Muscle of back (tissue), 11 donors: Measurements from ENCODE around the gene CHN1. TPM values are rescaled to one million over a fixed set of nuclear protein-coding genes. Genes with fewer than 3 reads are reported as not detected.

ENCODE experiments used
- DNase-seq, 3 donors: peaks; one replicate each; pipeline versions ENCODE4 v3.0.0 to v3.0.0-alpha.2; 2013
- polyA plus RNA-seq, 10 donors: library from polyadenylated mRNA; unstranded; fragments of 120-200 nt; gene quantifications; one replicate each; pipeline ENCODE4 v1.2.1, GENCODE V29; 2013; ENCODE audit not compliant: insufficient read length in 10 of 10

The CHN1 gene
- polyA plus RNA-seq, 10 donors: 11.3 to 18.9 (median 15.6) TPM

DNA sequence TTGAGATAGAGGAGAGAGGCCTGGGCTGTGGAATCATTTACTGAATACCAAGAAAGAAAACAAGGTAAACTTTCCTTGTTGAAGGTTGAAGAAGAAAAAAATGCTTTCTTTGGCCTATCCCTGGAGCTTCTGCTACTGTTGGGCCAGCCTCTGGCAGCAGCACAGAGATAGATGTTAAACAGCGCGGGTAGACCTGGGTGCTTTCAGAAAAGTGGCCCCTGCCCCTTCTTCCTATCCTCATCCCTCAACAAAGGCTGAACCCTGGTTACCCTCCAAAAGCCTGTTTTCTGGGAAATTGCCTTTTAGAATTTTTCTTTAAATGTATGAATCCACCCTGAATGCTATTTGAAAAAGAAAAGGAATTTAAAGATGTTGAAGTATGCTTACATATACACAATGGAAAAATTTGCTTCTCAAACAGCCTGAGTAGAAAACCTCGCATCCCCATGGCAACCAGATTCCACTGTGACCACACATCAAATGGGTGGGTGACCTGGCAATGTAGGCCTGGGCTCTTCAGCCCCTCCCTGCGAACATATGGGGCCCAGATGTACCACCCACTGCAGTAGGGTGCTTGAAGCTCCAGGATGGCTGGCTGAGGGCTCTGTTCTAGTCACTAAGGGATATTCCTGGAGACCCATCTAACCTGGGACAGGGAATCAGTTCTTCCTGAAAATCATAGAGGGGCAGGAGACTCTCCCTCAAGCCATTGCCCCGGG is 217.5 kb downstream of the CHN1 start:
- DNase-seq: peak; percentile 85 to 98 (median 92)

DNA sequence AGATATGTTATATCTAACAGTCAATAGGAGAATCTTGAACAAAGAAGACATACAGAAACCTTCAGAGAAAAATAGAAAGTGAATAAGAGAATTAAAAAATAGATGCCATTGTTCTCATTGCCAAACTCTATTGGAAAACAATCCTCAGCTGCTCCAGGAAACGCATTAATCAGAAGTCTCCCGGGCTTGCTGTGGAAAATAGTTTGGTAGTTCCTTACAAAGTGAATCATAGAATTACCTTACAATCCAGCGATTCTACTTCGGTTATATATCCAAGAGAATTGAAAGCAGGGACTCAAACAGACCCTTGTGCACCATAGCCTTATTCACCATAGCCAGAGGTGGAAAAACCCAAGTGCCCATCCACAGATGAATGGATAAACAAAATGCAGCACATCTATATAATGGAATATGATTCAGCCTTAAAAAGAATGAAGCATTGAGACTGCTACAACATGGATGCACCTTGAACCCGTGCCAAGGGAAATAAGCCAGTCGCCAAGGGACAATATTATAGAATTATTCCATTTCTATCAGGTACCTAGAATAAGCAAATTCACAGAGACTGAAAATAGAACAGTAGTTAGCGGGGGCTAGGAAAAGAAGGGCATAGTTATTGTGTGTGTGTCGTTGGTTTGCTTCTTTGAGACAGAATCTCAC is 219.0 kb downstream of the CHN1 start:
- DNase-seq: peak in 2 of 3 donors; percentile 71 to 82

DNA sequence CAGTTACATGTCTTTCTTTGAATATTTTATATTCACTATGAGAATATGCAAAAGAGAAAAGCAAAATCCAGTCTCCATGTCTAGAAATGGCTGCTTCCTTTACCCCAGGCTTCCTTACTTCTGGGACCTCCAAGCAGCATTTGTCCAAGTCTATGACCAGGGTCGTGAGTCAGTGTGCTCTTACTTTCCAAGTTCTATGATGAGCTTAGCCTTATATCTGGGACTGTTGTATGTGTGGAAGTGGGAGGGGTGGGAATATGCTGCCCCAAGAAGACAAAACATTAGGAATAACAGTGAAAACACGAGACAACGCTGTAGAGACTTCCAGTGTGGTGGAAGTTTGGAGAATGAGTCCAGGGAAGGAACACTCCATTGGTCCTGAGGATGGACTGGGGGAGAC is 219.7 kb downstream of the CHN1 start:
- DNase-seq: no peak

DNA sequence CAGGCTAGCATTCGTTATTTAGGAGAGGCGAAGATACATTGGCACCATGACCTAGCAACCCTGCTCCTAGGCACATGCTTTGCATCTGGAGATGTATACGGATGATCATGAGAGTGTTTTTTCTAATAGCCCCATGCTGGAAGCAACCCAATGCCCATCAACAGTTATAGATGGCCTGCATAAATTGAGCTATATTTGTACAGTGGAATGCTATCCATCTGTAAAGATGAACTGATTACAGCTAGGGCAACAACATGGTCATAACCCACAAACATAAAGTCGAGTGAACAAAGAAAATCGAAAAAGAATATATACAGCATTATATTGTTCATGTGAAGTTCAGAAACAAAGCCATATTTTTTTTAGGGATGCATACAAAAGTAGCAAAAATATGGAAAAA is 220.3 kb downstream of the CHN1 start:
- no peak for DNase-seq

DNA sequence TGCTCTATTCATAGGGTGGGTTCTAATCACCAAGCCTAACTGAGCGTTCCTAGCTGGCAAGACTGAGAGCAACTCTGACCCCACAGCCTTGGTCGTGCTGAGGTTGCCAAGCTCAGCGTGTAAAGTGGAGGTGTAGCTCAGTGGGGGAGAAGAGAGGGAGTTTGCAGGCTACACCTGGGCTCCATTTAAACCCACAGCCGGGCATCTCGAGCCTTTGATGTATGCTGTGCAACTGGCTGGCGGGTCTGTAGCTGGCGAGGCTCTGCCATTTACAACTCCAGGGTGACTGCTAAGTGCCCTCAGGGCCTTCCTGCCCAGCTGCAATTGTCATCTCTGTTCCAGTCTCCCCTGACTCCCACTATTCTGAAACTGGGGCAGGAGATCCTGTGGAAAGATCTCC is 220.9 kb downstream of the CHN1 start:
- no peak for DNase-seq

DNA sequence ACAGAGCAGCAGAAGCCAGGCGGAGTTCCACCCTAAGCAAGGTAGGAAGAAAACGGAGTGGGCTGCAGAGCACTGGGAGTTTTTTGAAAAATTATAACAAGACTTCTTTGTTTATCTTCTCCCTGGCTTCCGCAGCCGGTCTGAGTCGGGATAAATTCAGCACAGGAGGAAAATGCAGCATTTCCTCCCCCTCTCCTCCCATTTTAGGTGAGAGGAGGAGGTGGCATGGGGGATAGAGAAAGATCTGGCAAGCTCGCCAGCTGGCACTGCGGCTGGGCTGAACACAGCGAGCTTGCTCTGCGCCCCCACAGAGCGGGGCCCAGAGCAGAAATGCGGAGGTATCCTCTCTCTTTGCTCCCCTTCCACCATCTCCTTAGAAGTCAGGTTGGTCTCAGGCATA is 223.2 kb downstream of the CHN1 start:
- no peak for DNase-seq

DNA sequence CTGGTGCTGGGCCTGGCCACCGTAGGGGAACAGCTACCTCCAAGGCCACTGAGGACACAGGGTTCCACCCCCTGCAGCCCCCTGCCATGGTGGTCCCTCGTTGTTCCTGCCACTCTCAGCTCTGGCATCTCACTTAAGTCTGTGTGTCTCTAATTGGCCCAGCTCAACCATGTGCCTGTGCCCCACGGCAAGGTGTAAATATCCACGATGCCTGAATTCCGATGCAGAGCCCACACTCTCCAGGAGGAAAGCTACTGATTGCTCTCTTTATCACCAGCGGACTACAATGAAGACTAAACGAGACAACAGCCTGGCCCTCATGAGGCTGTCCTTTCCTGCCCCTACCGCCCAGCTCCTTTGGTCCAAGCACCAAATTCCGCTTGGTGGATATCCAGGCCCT is 223.9 kb downstream of the CHN1 start:
- no peak for DNase-seq

DNA sequence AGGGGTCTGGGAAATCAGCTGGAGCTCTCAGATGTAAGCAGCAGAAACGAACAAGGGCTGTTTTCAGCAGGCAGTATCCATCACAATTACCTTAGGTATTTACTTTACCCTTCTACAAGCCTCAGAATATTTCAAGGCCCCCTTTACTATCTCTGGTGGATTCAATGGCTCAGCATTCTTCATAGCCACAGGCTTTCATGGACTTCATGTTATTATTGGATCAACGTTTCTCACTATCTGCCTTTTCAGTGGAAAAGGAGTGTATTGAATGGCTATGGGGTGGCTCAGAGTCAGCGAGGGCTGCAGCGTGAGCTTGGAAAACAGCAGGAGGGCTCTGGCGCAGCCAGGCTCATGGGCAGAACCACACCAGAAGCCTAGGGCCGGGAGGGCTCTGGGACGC is 224.3 kb downstream of the CHN1 start:
- DNase-seq: no peak

DNA sequence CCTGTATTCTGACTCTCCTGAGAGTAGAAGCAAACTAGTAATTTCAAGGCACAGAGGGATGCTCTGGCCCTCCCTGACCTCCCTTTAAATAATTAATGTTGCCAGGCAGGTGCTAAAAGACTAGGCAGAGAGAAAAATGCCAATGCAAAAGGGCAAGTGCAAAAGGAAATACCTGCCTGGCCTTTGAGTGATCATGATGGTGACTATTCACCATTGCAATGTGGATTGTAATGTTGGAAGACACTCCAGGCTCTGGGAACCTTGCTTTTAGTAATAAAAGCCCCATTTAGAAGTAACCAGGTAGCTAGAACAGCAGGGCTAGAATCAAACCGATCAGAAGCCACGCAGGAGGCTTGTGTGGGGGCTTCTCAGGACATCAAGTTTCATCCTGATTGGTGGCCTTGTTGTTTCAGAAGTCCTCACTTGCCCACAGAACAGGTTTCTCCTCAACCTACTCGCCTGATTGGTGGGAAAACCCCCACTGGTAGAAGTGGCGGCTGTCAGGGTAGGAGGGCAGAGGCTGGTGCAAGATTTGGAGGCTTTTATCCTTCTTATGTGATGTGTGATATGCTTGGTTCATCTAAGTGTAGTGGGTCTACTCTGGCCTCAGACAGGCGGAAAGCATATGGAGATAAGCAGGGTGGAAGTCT is 224.9 kb downstream of the CHN1 start:
- no peak for DNase-seq

DNA sequence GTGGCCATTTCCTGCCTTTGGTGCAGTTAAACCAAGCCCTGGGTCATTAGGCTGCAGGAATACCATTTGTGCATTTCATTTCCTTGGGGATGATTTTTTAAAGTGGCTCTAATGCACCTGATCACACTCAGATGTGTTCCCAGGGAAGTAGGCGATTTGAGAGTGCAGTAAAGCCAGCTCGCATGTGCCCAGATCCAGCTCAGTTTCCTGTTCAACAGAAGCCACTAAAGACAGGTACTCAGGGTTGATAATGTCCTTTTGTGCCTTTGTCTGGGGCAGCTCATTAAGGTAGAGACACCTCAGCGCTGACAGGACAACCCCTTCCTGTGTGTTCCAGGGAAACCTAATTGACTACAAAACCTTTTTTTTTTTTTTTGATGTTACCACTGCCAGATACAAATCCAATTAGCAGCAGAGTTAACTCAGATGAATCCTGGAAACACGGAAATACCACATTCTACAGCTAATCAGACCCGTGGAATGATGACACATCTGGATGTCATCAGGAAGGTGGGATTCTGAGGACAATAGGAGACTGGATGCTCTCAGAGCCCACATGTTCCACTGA is 225.7 kb downstream of the CHN1 start:
- DNase-seq: no peak

DNA sequence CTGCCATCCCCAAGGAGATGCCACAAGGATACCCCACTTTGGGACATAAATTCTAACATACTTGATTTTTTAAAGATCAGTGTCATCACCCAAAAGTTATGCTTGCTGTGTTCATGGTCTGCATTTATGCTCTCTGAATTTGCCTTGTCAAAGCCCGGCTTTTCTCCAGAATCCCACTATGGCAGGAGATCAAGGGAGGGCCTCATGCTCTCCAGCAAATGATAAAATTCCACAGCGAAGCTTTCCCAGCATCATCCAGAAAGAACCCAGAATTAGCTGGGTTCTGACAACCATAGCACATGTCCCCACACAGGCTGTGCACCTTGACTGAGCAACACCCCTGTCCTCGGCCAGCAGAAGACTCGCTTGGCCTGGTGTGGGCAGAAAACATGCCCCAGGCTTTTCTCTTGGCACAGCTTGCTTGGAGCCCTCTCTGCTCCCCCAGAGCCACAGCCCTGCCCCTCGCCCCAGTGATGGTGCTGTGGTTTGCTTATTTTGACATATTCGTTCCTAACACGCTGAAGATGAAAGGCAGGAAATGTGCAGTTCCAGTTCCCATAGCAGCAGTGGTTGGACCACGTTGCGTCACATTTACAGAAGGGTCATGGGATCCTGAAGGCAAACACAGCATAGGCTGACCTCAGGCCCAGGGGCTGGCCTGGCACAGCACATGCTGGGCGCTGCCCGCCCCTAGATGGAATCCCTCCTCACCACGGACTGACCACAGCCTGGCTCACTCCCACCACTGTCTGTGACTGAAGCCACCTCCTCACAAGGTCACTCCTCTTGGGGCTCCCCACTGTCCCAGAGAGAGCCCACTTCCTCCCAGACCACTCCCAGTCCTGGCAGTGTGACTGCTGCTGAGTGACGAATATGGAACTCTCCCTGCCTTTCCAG is 226.8 kb downstream of the CHN1 start:
- DNase-seq: peak in 1 of 3 donors; percentile 69

DNA sequence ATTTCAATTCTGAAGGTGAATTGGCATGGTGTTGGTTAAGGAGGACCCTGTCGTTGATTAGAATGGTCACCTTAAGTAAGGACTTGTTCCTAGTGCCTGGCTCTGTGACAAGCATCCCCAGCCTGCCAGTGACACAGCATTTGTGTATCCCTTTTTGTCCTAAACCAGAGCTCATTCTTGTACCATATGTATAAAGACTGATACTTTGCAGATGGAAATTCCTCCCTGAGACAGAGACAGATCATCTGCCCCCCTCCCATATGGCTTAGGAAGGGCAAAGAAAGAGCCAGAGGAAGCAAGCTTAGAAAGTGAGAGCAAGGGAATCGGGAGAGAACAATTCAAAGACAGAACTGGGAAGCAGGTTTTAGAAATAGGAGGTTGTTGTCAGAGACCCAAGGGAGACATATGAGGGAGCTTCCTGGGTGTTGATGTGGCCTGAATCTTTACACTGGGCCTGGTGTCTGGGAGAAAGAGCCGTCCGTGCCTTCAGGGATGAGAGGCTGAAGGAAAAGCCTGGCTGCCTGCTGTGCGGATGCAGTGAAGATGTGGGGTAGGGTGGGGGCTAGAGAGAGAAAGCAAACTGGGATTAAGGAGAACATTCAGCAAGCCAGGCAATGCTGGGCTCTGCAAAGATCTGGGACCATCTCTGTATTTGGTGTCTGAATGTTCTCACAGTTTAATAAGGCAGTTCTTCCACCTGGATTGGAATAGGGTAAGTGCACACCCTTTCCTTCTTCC is 227.7 kb downstream of the CHN1 start:
- peak in 1 of 3 donors; percentile 54 for DNase-seq

DNA sequence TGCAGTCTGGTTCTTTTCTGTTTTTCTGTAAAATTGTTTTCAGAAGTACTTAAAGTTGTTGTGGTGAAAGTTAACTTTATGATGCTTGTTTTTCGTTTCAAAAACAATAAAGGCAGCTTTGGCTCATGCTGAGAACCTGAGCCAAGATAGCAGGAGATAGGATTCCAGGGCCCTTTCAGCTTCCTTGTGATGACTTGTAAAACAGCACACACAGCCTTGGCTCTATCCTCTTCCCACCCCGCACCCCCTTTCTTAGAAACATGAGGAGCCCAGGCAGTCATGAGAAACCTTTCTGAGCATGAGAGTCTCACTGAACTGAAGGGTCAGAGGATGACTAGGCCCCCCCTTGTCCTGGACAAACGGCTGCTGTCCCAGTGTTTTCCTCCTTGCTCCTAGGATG is 228.5 kb downstream of the CHN1 start:
- DNase-seq: peak in 1 of 3 donors; percentile 50

DNA sequence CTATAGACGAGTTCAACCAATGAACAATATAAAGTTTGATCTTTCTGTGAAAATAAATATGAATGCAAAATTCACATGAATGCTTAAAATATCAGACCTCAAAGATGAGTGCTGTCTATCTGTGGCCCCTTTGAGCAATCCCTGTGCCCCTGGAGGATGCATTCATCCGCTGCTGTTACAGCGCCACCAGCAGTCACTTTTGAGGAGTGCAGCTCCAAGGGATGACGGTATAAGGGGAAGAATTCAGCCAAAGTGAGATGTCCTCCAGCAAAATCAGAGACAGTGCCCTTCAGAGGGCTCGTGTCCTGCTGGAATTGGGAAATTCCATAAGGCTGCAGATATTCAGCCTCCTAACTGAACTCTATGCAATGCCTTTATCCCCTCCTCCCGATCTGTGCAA is 229.0 kb downstream of the CHN1 start:
- no peak for DNase-seq

DNA sequence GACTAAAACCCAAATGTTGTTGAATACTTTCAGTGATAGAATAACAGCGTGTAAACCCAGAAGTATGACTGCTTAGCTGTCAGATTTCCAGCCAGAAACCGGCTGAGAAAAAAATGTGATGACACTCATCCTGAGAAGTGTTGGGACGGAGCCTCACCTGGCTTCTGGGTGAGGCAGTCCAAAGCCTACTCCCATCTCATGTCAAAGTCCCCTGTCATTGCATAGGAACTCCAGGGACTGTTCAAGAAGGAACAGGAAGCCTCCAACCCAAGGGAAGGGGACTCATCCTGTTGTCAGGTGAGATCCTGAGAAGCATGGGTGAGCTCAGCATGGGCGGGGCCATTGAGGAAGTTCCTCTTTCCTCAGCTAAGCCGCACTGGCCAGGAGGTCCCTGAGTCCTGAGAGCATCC is 229.6 kb downstream of the CHN1 start:
- no peak for DNase-seq

DNA sequence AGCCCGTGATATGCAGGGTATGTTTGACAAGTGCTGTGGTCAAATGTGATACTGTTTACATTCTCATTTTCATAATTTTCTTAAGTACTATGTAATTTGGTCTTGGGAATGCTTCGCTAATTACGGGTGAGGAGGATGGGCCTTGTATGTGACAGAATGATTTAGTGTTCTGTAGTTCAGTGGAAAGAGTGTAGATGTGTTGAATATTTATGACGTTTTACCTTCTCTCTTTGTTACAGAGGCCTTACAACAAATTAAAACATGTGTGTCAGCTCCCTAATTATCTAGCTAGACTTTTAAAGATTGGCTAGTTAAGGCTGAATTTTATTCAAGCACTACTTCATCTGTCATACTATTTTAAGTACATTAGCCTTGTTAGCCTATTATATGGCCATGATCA is 230.3 kb downstream of the CHN1 start:
- no peak for DNase-seq

DNA sequence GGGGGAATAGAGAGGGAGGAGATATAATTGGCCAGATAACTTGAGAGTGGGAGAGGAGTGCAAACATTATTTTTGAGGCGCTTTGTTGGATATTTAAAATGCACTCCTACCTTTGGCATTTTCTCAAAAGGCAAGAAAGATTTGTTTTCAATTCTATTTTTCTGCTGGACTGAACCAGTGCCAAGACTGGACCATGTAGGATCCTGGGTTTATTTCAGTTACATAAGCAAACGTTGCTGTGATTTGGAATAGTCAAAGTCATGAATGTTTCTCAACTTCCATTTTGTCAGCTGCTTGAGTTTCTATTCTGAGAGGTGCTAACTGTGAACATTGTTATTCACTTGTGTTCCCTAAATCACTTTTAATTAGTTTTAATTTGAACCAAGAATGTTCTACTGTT is 232.0 kb downstream of the CHN1 start:
- no peak for DNase-seq

DNA sequence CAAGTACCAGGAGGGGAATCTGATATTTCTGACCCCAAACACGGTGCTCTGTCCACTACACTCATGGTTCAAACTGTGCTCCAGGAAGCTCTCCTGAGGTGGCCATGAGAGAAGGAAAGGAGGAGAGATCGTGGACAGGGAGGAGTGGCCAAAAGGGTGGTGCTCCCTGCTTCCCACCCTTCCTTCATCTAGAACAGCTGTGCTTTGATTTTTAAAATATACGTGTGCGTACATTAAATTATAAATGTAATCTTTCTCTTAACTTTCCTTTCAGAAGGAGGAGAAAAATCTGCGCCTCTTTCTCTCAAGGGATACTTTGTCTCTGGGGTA is 232.7 kb downstream of the CHN1 start:
- no peak for DNase-seq

DNA sequence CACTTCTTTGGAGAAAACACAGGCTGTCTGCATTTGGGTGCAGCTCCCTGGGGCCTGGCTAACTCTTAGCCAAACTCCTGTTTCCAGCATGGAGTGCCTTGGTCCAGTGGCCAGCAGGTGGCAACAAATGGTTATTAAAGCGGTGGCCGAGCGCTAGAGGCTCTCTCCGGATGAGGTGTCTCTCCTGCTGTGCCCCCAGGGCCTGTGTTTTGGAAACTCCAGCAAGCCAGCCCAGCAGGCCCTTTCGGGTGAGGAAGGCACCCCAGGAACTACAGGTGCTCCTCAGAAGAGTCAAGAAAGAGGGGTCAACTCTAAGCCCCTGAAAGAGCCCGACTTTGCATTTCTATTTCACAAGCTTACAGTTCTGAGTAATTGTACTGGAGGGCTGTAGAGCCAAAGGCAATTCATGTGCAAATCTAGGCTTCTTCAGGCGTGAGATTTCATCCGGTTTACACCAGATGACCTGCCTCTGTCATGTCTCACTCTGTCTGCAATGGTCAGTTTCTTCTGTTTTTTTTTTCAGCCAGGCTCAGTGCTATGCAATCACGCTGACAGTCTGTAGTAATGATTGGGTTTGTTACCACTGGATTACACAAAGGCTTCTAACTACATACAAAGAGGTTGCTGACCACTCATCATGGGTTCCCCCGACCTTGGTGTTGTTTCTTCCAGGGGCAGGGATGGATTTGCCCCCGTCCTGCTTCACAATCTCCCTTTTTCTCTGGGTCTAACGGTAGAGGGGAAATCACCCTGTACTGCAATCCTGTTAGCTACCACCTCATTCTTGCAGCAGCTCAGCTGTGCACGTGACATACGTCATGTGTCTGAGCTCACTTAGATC is 233.3 kb downstream of the CHN1 start:
- DNase-seq: peak; percentile 75 to 90 (median 75)

DNA sequence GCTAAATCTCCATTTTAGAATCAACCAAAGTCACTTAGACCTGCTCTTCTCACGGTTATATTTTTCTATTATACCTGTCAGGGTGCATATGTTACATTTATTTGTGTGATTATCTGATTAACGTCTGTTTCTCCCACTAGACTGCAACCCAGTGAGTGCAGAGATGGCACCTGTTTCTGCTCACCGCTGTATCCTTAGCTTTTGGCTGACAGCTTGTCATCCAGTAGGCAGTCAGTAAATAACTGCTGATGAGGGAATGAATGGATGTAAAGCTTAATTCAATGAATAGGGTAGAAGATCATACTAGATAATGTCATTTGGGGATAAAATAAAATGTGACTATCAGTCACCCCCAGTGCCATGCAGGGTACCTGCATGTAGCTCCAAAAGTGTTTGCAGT is 234.0 kb downstream of the CHN1 start:
- no peak for DNase-seq
